Adrenal gland (tissue), 5 donors: ENCODE results near the gene TFPI.
"Not testable (repeated sequence)": the region's sequence is repeated elsewhere in the genome, so short reads cannot be mapped to it uniquely, and the experiment has no call there.

Experiments used
- CTCF ChIP-seq, 6 experiments: fragments of 450-650 bp in 4 of 6; fragments of 200-600 bp in 2 of 6; sonication (generic) in 1 of 6; IDR thresholded peaks; 1 replicate in 5 of 6; 2 replicates in 1 of 6; pipeline versions ENCODE4 v1.5.1 to v1.8.0; 2016 to 2021; ENCODE audit warnings: antibody characterized with exemption in 6 of 6, mild to moderate bottlenecking in 2 of 6, moderate library complexity in 1 of 6
- POLR2A ChIP-seq, 2 donors: fragments of 450-650 bp; IDR thresholded peaks; one replicate each; pipeline ENCODE4 v1.6.1; 2017; ENCODE audit warnings: antibody characterized with exemption in 2 of 2, mild to moderate bottlenecking in 2 of 2, moderate library complexity in 1 of 2
- donor health status: DM: no; HTN: no; CAD: no.

- not testable (repeated sequence) for TF ChIP-seq CTCF, POLR2A (IDR thresholded peaks at IDR 0.05)
These were observed 36.4 kb downstream of the TFPI start for GRCh38 chr2:187517750-187518361.
